GM04503 (cell line): Measurements from ENCODE around the gene ADPRS.

Experiments used
- DNase-seq: peaks from one replicate; pipeline ENCODE4 v3.0.0-alpha.2; 2012; ENCODE audit warnings: low read depth

Gene ADPRS

GRCh38 chr1:36133484-36133883 lies 44.8 kb downstream of the ADPRS start:
- DNase-seq, result peak; percentile 91

- DNase-seq, result no peak
These were observed 45.3 kb downstream of the ADPRS start for GRCh38 chr1:36134031-36134430.

GRCh38 chr1:36134505-36135329 lies 46.0 kb downstream of the ADPRS start:
- no peak for DNase-seq

GRCh38 chr1:36135330-36135667 lies 46.6 kb downstream of the ADPRS start:
- no peak for DNase-seq

- DNase-seq, result no peak
These were observed 47.1 kb downstream of the ADPRS start for GRCh38 chr1:36135796-36136195.

- peak; percentile 83 for DNase-seq
These were observed 47.8 kb downstream of the ADPRS start for GRCh38 chr1:36136535-36136934.

GRCh38 chr1:36137226-36137625 lies 48.5 kb downstream of the ADPRS start:
- DNase-seq, result no peak

GRCh38 chr1:36137776-36138175 lies 49.1 kb downstream of the ADPRS start:
- DNase-seq, result no peak

- no peak for DNase-seq
These were observed 50.8 kb downstream of the ADPRS start for GRCh38 chr1:36139521-36139920.

GRCh38 chr1:36142121-36142520 lies 53.4 kb downstream of the ADPRS start:
- no peak for DNase-seq

GRCh38 chr1:36143424-36143823 lies 54.7 kb downstream of the ADPRS start:
- no peak for DNase-seq
